ENCODE data around the gene IFT43. TPM values are rescaled to one million over a fixed set of nuclear protein-coding genes. Genes with fewer than 3 reads are reported as not detected.

Gene IFT43
- total RNA-seq, 1 experiment from 2014 or later: 18.6 TPM

DNA sequence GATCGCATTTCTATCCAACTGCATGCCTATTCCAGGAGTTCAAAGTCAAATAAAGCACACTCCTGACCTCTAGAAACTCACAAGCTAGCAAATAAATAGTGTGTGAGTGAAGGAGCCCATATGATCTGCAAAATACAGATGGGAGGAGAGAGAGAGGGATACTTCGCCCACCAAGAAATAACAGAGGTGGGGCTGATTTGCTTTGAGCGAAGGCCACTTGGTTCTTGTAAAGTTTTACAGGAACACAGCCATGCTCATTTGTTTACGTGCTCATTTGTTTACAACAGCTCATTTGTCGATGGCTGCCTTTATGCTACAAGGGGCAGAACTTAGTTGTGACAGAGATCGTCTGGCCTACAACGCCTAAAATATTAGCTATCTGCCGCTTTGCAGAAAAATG, 102.8 kb downstream of the IFT43 start:
- H4K8ac ChIP-seq (replicated peaks; ENCODE audit: insufficient read length, low read depth, low read length): no peak overlapping the region
- H2BK20ac ChIP-seq (ENCODE audit: low read depth, low read length, poor library complexity, severe bottlenecking): no peak overlapping the region
- Mint-ChIP-seq H3K9me3 (no peaks in the 10 kb centered on the region; a peak in 1 of 5 replicates), H3K4me3 (no peak overlapping the region), H3K36me3 (ENCODE audit: insufficient read depth in 1 of 3, low read depth in 3 of 3) (no peaks in the 10 kb centered on the region), H3K27me3 (ENCODE audit: low read depth) (peaks cover 18% of the 10 kb centered on the region), H3K27ac (peak overlapping the region in 1 of 3 experiments; percentile 17; a peak in 1 of 7 replicates), H3K4me1 (peaks cover 51 to 52% of the 10 kb centered on the region in 2 experiments)
- H3K4ac ChIP-seq (ENCODE audit: low read depth, low read length): no peak overlapping the region
- H3K14ac ChIP-seq (ENCODE audit: insufficient read depth, low read length): no peak overlapping the region
- no peaks in the 10 kb centered on the region for H3K23me2 ChIP-seq (ENCODE audit: insufficient read length, low read depth, low read length, poor library complexity, severe bottlenecking)
- no peak overlapping the region for H3T11ph ChIP-seq (ENCODE audit: low read length)
- no peak overlapping the region for H2BK120ac ChIP-seq (ENCODE audit: low read depth, low read length, poor library complexity, severe bottlenecking)
- no peaks in the 10 kb centered on the region for H3K9me3 ChIP-seq (ENCODE audit: control insufficient read depth, low read depth, low read length)
- H3K27ac ChIP-seq (ENCODE audit: insufficient read length, low read depth, low read length): no peak overlapping the region
- H3K79me2 ChIP-seq (ENCODE audit: insufficient read depth, low read length): no peaks in the 10 kb centered on the region
- H3K56ac ChIP-seq (ENCODE audit: insufficient read length, low read depth, low read length): no peak overlapping the region
- no peaks in the 10 kb centered on the region for H4K20me1 ChIP-seq (ENCODE audit: control insufficient read depth, insufficient read depth, insufficient read length)
- no peaks in the 10 kb centered on the region for H3K27me3 ChIP-seq (ENCODE audit: insufficient read depth, low read length)
- H3K9ac ChIP-seq (ENCODE audit: extremely low read depth, insufficient read length, low read length): no peak overlapping the region
- H3K4me2 ChIP-seq (ENCODE audit: insufficient read depth, insufficient read length, low read length): no peak overlapping the region
- no peak overlapping the region for H2AFZ ChIP-seq (ENCODE audit: low read length)
- H4K91ac ChIP-seq (ENCODE audit: insufficient read length, low read depth, low read length): no peak overlapping the region
- no CpG with 5 or more reads among the region's 8 CpGs for WGBS (ENCODE audit: extremely low coverage, insufficient read length, low lambda C conversion rate)
- H3K18ac ChIP-seq (ENCODE audit: insufficient read length, low read depth, low read length): no peak overlapping the region
- H3K79me1 ChIP-seq (ENCODE audit: insufficient read depth, low read depth, low read length, poor library complexity, severe bottlenecking): no peaks in the 10 kb centered on the region
- peaks cover 13% of the 10 kb centered on the region for H3K4me1 ChIP-seq (ENCODE audit: insufficient read depth, low read length)
- H2AK5ac ChIP-seq (ENCODE audit: insufficient read length, low read length): no peak overlapping the region
- H2BK12ac ChIP-seq (ENCODE audit: insufficient read length, low read depth, low read length): no peak overlapping the region
- H2BK5ac ChIP-seq (ENCODE audit: insufficient read length, low read length): no peak overlapping the region
- no peak overlapping the region for H3K23ac ChIP-seq (ENCODE audit: insufficient read length, low read depth, low read length)
- H2BK15ac ChIP-seq (ENCODE audit: low read depth, low read length): no peak overlapping the region
- no peak for DNase-seq
- no peak overlapping the region for H4K5ac ChIP-seq (ENCODE audit: insufficient read length, low read depth, low read length)
- TF ChIP-seq, protein P1, sequence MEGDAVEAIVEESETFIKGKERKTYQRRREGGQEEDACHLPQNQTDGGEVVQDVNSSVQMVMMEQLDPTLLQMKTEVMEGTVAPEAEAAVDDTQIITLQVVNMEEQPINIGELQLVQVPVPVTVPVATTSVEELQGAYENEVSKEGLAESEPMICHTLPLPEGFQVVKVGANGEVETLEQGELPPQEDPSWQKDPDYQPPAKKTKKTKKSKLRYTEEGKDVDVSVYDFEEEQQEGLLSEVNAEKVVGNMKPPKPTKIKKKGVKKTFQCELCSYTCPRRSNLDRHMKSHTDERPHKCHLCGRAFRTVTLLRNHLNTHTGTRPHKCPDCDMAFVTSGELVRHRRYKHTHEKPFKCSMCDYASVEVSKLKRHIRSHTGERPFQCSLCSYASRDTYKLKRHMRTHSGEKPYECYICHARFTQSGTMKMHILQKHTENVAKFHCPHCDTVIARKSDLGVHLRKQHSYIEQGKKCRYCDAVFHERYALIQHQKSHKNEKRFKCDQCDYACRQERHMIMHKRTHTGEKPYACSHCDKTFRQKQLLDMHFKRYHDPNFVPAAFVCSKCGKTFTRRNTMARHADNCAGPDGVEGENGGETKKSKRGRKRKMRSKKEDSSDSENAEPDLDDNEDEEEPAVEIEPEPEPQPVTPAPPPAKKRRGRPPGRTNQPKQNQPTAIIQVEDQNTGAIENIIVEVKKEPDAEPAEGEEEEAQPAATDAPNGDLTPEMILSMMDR (conservative IDR thresholded peaks at IDR 0.05): no peak
